Head of caudate nucleus (tissue), 42 donors: ENCODE data around the gene GALC.

ENCODE experiments used
- DNase-seq, 42 donors: peaks; one replicate each; pipeline versions ENCODE4 v3.0.0 to v3.0.0-alpha.2; 2020 to 2021; ENCODE audit warnings: mixed read lengths in 7 of 42
- intact Hi-C: fragments of 100-400 bp; cut with DNase I; formaldehyde crosslinking; loops from one replicate; pipeline ENCODE4 v1.15.0; 2022

GALC gene

GRCh38 chr14:88009486-88009885, 16.5 kb upstream of the GALC start:
- DNase-seq = no peak
- intact Hi-C loops = no loop called here

GRCh38 chr14:88008039-88008742, 15.2 kb upstream of the GALC start:
- intact Hi-C loops = no loop called here
- DNase-seq = no peak

- intact Hi-C loops = no loop called here
- DNase-seq = no peak
These were observed 14.6 kb upstream of the GALC start for GRCh38 chr14:88007608-88008007.

GRCh38 chr14:88005978-88006851, 13.2 kb upstream of the GALC start:
- no peak for DNase-seq
- intact Hi-C loops = no loop called here

GRCh38 chr14:88005050-88005481, 12.1 kb upstream of the GALC start, which contains the start of gene GPR65:
Gene GPR65, plus strand, starts transcription at chr14:88005135. Its CDS starts 5,713 bp downstream, at chr14:88010848.
- no peak for DNase-seq
- intact Hi-C loops = no loop called here

- no peak for DNase-seq
- intact Hi-C loops = no loop called here
These were observed 11.6 kb upstream of the GALC start for GRCh38 chr14:88004506-88005036.

- intact Hi-C loops = no loop called here
- no peak for DNase-seq
These were observed 10.4 kb upstream of the GALC start for GRCh38 chr14:88003425-88003824.

GRCh38 chr14:88002421-88003075, 9.6 kb upstream of the GALC start:
- DNase-seq = peak in 2 of 42 donors; percentile 6 to 11
- intact Hi-C loops = no loop called here

- DNase-seq = no peak
- intact Hi-C loops = loop anchor here (10.0 kb wide), 1 partner anchor 556 kb away; the partner anchor contains the start of gene PTPN21
These were observed 6.3 kb upstream of the GALC start for GRCh38 chr14:87999277-87999676.

GRCh38 chr14:87998482-87998881, 5.5 kb upstream of the GALC start:
- intact Hi-C loops = loop anchor here (10.0 kb wide), 1 partner anchor 556 kb away; the partner anchor contains the start of gene PTPN21
- DNase-seq = no peak

- intact Hi-C loops = loop anchor here (10.0 kb wide), 1 partner anchor 559 kb away; the partner anchor contains the start of gene PTPN21
- no peak for DNase-seq
These were observed 3.3 kb upstream of the GALC start for GRCh38 chr14:87996291-87996592.

- intact Hi-C loops = loop anchor here (10.0 kb wide), 1 partner anchor 559 kb away; the partner anchor contains the start of gene PTPN21
- no peak for DNase-seq
These were observed 2.7 kb upstream of the GALC start for GRCh38 chr14:87995500-87996290.

- no peak for DNase-seq
- intact Hi-C loops = loop anchor here (10.0 kb wide), 1 partner anchor 560 kb away; the partner anchor contains the start of gene PTPN21
These were observed 2.0 kb upstream of the GALC start for GRCh38 chr14:87994974-87995373.

- intact Hi-C loops = loop anchor here (10.0 kb wide), 1 partner anchor 562 kb away; the partner anchor contains the start of gene PTPN21
- DNase-seq = peak in 8 of 42 donors; percentile 7 to 54 (median 30)
These were observed 650 bp downstream of the GALC start for GRCh38 chr14:87992346-87992717.

- no peak for DNase-seq
These were observed 2.3 kb downstream of the GALC start for GRCh38 chr14:87990682-87991081.

GRCh38 chr14:87989956-87990299, 3.1 kb downstream of the GALC start:
- intact Hi-C loops = loop anchor here (10.0 kb wide), 1 partner anchor 565 kb away; the partner anchor contains the start of gene PTPN21
- no peak for DNase-seq

More at GRCh38 chr14:87990682-87991081, 2.3 kb downstream of the GALC start:
- intact Hi-C loops = loop anchor here (10.0 kb wide), 1 partner anchor 564 kb away; the partner anchor contains the start of gene PTPN21

- no peak for DNase-seq
- intact Hi-C loops = no loop called here
These were observed 3.6 kb downstream of the GALC start for GRCh38 chr14:87989221-87989955.

- intact Hi-C loops = no loop called here
- no peak for DNase-seq
These were observed 13.3 kb downstream of the GALC start for GRCh38 chr14:87979689-87980088.
